Cerebellar nuclear complex (tissue), 1 donor: Measurements from ENCODE around the gene FOXN3.

ENCODE experiments used
- DNase-seq, 2 experiments: peaks; one replicate each; lab custom pipeline; 2025; lab: John Stamatoyannopoulos, UW

The FOXN3 gene, protein sequence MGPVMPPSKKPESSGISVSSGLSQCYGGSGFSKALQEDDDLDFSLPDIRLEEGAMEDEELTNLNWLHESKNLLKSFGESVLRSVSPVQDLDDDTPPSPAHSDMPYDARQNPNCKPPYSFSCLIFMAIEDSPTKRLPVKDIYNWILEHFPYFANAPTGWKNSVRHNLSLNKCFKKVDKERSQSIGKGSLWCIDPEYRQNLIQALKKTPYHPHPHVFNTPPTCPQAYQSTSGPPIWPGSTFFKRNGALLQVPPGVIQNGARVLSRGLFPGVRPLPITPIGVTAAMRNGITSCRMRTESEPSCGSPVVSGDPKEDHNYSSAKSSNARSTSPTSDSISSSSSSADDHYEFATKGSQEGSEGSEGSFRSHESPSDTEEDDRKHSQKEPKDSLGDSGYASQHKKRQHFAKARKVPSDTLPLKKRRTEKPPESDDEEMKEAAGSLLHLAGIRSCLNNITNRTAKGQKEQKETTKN

DNA sequence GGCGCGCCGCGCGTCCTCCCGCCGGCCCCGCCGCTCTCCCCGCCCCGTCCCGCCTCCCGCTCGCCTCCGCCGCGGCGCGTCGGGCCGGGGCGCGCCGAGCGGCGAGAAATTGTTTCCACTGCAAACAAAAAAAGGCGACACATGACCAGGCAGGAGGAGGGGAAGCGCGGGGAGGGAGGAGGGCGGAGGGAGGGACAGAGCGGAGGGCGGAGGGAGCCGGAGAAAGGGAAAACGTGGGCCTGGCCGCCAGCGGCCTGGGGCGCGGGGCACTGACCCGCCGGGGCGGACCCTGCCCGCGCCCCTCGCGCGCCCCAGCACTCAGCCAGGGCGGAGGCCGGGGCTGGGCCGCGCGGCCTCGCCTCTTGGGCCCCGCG is at the start of gene FOXN3:
FOXN3 (minus strand) TSS at position 143 of the 374 bp plus-strand sequence. CDS start 4,757 bp downstream, outside the sequence.
- peak in 1 of 2 experiments; percentile 56 for DNase-seq

DNA sequence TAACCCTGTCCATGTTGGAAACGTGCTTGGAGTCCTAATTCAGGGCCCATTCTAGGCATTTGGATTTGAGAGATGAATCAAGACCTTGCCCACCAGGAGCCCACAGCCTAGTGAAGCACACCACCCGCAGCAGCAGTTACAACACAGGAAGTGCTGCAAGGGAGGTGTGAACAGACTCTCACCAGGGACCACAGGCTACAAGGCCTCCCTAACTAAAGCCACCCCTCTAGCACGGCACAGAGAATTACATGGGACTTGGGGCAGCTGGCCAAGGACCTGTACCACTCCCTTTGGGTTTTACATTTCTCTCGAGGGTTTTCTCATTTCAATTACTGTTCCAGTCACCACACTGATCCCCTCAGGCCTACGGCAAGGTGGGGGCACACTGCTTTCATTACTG is 49.5 kb upstream of the FOXN3 start:
- no peak for DNase-seq

DNA sequence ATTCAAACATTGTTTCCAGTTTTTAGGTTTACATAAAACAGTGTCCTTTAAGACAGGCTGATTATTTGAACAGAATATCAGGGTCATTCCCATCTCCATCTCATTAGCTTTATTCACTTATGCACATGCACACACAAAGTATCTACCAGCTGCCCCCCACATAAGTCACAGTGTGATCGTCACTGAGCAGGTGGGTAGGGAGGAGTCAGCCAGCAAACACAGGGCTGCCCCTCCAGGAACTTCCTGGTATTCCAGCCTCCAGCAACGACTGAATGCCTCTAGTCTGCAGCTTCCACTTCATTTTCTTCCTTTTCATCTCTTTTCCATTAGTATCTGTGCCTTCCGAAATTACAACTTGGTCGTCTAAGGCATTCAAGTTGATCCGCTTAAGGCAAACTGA is 48.8 kb upstream of the FOXN3 start:
- DNase-seq, result no peak

- DNase-seq, result no peak
Measured at GRCh38 chr14:89461256-89461655, 44.2 kb upstream of the FOXN3 start.

- DNase-seq, result no peak
Measured at GRCh38 chr14:89458713-89459420, 41.8 kb upstream of the FOXN3 start.

GRCh38 chr14:89457007-89457406 is 40.0 kb upstream of the FOXN3 start:
- no peak for DNase-seq

GRCh38 chr14:89455412-89455811 is 38.4 kb upstream of the FOXN3 start:
- DNase-seq, result no peak

GRCh38 chr14:89454996-89455395 is 38.0 kb upstream of the FOXN3 start:
- no peak for DNase-seq

GRCh38 chr14:89452281-89452680 is 35.2 kb upstream of the FOXN3 start:
- peak; percentile 81 to 96 for DNase-seq

DNA sequence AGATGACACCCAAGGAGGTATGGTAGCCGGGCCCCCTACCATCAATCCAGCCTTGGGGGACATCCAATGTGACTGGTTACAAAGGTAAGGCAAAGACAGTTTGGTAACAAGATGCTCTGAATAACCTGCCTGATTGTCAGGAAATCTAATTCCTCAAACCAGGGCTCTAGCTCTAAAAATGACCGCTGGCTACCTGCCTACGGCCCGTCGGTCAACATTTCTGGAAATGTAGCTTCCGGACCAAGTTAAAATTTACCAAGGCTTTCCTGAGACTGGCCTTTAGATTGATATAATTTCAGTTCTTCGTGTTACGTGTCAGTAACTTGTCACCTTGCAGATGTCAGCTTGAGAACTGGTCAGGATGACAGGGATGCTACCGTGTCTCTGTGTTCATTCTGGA is 34.2 kb upstream of the FOXN3 start:
- no peak for DNase-seq

DNA sequence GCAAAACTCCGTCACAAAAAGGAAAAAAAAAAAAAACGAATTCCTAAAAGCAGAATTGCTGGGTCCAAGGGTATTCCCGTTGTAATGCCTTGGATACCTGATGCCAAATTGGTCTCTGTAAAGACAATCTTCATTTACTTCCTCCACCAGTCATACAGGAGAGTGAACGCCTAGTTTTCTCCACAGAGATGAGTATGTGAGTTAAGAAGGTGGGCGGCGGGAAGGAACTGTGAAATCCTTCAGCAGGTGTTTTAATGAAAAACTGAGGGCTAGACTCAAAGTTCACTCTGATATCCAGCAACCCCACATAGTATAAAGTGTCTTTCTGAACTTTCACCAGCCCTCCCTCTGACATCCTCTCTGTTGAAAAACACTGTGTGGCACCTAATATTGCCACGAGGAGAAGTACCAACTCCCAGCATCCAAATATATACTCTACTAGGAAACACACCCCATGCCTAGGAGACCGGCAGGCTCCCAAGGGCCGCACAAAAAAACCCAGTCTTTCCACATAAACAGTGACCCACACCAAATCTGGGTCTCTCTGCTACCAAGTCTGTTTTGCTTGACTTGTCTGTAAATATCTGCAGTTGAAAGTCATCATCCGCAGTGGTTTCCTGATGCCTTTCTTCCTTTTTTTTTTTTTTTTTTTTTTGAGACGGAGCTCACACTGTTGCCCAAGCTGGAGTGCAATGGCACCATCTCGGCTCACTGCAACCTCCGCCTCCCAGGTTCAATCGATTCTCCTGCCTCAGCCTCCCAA is 30.3 kb upstream of the FOXN3 start:
- no peak for DNase-seq

- DNase-seq, result no peak
Measured at GRCh38 chr14:89445273-89445973, 28.4 kb upstream of the FOXN3 start.

GRCh38 chr14:89444516-89445125 is 27.6 kb upstream of the FOXN3 start:
- no peak for DNase-seq

GRCh38 chr14:89444044-89444443 is 27.0 kb upstream of the FOXN3 start:
- no peak for DNase-seq

GRCh38 chr14:89443042-89443629 is 26.1 kb upstream of the FOXN3 start:
- no peak for DNase-seq

DNA sequence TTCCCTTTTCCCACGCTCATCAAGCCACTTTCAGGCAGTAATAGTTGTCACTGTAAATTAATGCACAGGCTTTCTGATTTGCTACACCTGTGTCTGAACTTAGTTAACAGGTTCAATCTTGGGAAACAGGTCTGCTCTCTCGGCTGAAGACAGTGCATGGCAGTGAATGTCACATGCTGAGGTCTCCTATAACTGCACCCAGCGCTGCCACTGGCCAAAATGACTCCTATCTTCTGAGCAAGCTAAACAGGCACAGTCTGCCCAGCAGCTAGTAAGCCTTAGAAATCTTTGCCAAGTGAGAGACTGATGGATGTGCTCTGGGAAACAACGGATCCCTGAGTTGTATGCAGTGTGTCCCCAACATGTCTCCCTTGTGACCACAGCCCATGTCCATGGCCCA is 25.2 kb upstream of the FOXN3 start:
- no peak for DNase-seq

DNA sequence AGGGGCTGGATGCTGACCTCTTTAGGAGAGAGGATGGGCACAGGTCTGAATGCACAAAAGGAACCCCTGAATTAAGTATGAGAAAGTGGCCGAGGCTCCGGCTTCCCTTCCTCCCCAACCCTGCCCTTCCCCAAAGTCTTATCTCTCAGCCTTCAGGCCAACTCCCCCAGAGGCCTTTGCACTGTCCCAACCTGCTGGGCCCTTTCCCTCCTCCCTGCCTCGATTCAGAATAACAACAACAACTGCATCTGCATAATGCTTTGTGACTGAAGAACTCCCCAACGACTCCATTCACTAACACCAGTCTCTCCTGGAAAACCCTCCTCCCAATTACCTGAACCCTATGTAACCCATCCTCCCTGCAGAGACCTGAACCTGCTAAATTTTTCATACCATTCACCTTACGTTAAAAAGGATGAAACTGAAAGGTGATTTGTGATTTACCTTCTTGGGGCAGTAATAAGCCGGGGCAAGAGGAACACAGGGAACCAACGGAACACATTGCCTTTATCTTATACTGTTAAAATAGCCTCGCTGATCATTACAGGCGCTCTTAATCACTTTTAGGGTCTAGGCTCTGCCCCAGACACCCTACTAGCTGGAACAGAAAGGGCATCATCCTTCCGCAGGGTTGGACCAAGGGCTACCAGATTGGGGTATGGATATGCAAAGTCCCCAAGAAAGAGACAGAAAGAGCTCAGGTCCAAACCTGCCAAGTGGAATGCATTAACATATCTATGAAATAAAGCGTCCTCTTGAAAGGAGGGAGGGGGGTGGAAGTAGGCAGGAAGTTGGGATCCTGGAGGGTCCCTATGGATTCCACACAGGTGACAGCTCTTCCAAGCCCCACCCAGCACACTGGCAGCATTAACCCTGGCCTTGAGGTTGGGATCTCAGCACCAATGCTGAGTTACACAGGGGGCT is 24.2 kb upstream of the FOXN3 start:
- DNase-seq, result no peak

DNA sequence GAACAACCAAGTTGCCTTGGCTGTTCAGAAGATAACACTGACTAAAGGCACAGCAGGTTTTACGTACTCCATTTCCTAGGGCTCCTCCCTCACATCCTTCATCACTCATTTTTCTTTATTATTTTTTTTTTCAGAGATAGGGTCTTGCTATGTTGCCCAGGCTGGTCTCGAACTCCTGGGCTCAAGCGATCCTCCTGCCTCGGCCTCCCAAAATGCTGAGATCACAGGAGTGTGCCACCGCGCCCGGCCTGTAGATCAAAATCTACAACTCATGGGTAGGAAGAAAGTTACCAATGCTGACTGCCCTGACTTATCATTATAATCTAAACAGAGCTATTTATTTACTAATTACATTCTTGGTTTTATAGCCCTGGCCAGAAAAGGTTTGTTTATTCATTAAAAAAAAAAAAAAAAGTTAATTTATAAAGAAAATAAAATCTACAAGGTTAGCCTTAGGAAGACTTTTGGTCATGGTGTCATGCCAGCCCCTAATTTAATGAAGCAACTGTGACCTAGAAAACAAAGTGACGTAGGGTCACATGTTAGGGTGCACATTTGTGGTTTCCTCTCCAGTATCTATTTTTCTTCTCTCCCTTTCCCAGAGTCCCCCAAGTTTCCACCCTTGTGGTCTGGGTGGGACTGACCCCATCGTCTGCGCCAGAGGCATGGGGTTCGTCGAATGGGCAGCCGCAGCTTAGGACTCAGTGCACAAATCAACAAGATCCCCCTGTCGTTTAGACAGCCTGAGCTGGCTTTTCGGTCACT is 19.0 kb upstream of the FOXN3 start:
- DNase-seq, result no peak

DNA sequence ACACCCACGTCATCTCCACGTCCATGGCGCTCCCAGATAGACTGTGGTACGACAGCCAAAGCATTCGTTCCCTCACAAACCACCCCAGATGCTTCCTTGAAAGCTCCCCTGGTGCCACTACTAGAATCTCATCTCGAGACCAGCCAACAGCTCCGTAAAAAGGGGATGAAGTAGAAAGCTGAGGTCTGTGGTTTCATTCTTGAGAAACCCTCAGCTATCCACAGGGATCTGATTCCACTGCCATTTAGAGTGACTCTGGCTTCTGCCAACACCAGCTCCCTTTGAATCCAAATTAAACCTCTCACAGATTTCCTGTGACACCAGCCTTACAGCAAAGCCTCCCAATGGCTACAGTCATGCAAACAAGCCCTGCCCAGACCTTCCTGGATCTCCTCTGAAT is 18.5 kb upstream of the FOXN3 start:
- DNase-seq, result no peak
